Amygdala (tissue), 56 donors: ENCODE measurements around the gene COL8A1.
A peak's percentile ranks its signal among the peaks of the same experiment; 100 is the strongest.

Source experiments
- DNase-seq, 56 donors: peaks; one replicate each; lab custom pipeline; 2025; lab: John Stamatoyannopoulos, UW

Gene COL8A1

GRCh38 chr3:99781761-99782160 is 143.4 kb downstream of the COL8A1 start:
- no peak for DNase-seq

GRCh38 chr3:99783011-99783573 is 144.7 kb downstream of the COL8A1 start:
- no peak for DNase-seq

- DNase-seq: peak in 6 of 56 donors; percentile 2 to 38 (median 8)
Observed at GRCh38 chr3:99789011-99789721, 150.8 kb downstream of the COL8A1 start.

GRCh38 chr3:99794485-99794884 is 156.1 kb downstream of the COL8A1 start:
- DNase-seq: no peak

GRCh38 chr3:99795573-99795972 is 157.2 kb downstream of the COL8A1 start:
- DNase-seq: no peak

- DNase-seq: no peak
Observed at GRCh38 chr3:99799422-99799821, 161.0 kb downstream of the COL8A1 start.

- no peak for DNase-seq
Observed at GRCh38 chr3:99803297-99803696, 164.9 kb downstream of the COL8A1 start.

GRCh38 chr3:99805160-99805559 is 166.8 kb downstream of the COL8A1 start:
- no peak for DNase-seq

- peak in 8 of 56 donors; percentile 2 to 27 (median 7) for DNase-seq
Observed at GRCh38 chr3:99808163-99808794, 169.9 kb downstream of the COL8A1 start.

- DNase-seq: no peak
Observed at GRCh38 chr3:99809565-99809964, 171.2 kb downstream of the COL8A1 start.

- DNase-seq: no peak
Observed at GRCh38 chr3:99810403-99810802, 172.0 kb downstream of the COL8A1 start.

GRCh38 chr3:99817047-99817436 is 178.6 kb downstream of the COL8A1 start:
- DNase-seq: peak in 4 of 56 donors; percentile 28 to 36 (median 32)

GRCh38 chr3:99817437-99818240 is 179.2 kb downstream of the COL8A1 start, which contains the start of gene CMSS1:
CMSS1 (plus strand) TSS chr3:99817862.
- DNase-seq: peak; percentile 38 to 93 (median 81)

GRCh38 chr3:99818818-99819217 is 180.4 kb downstream of the COL8A1 start:
- no peak for DNase-seq

- DNase-seq: no peak
Observed at GRCh38 chr3:99823723-99824711, 185.6 kb downstream of the COL8A1 start.

GRCh38 chr3:99825004-99825640 is 186.7 kb downstream of the COL8A1 start:
- DNase-seq: no peak

- DNase-seq: no peak
Observed at GRCh38 chr3:99829844-99830243, 191.4 kb downstream of the COL8A1 start.

GRCh38 chr3:99833617-99834205 is 195.3 kb downstream of the COL8A1 start:
- no peak for DNase-seq
